Ishikawa (cell line): ENCODE data around the gene MICU2.

Source experiments
- CEBPB ChIP-seq: IDR thresholded peaks from 2 replicates; pipeline ENCODE4 v1.6.1; 2012
- EGR1 ChIP-seq: IDR thresholded peaks from 2 replicates; pipeline ENCODE4 v1.6.1; 2012
- EP300 ChIP-seq: IDR thresholded peaks from 2 replicates; pipeline ENCODE4 v1.6.1; 2012; ENCODE audit warnings: borderline replicate concordance
- MAX ChIP-seq: IDR thresholded peaks from 2 replicates; pipeline ENCODE4 v1.6.1; 2012
- RAD21 ChIP-seq: IDR thresholded peaks from 2 replicates; pipeline ENCODE4 v1.6.1; 2012; ENCODE audit warnings: low read depth
- REST ChIP-seq: IDR thresholded peaks from 2 replicates; pipeline ENCODE4 v1.6.1; 2012; ENCODE audit warnings: low read depth, mild to moderate bottlenecking
- TAF1 ChIP-seq: IDR thresholded peaks from 2 replicates; pipeline ENCODE4 v1.6.1; 2012; ENCODE audit warnings: low read depth, mild to moderate bottlenecking
- TEAD4 ChIP-seq: IDR thresholded peaks from 2 replicates; pipeline ENCODE4 v1.6.1; 2012
- ZBTB7A ChIP-seq: IDR thresholded peaks from 2 replicates; pipeline ENCODE4 v1.6.1; 2012; ENCODE audit warnings: low read depth

GRCh38 chr13:21475115-21475514 lies 128.9 kb downstream of the MICU2 start:
- TF ChIP-seq EP300 (no peak), TAF1 (no peak), ZBTB7A (no peak), CEBPB (peak; percentile 62), RAD21 (no peak), REST (no peak), MAX (no peak), TEAD4 (no peak), EGR1 (no peak)
